RPMI7951 (cell line): ENCODE results near the gene TEC. TPM values are rescaled to one million over a fixed set of nuclear protein-coding genes. Genes with fewer than 3 reads are reported as not detected.

Experiments used
- DNase-seq: peaks from one replicate; pipeline ENCODE4 v3.0.0-alpha.2; 2012; ENCODE audit warnings: low read depth
- total RNA-seq: library from RNA; depleted of rRNA; stranded (reverse); fragments of >200 nt; shearing (Covaris generic); gene quantifications from 2 replicates; pipeline ENCODE4 v1.2.3, GENCODE V29; 2014

TEC gene
- total RNA-seq, 1 experiment from 2014 or later, result 3.8 TPM

DNA sequence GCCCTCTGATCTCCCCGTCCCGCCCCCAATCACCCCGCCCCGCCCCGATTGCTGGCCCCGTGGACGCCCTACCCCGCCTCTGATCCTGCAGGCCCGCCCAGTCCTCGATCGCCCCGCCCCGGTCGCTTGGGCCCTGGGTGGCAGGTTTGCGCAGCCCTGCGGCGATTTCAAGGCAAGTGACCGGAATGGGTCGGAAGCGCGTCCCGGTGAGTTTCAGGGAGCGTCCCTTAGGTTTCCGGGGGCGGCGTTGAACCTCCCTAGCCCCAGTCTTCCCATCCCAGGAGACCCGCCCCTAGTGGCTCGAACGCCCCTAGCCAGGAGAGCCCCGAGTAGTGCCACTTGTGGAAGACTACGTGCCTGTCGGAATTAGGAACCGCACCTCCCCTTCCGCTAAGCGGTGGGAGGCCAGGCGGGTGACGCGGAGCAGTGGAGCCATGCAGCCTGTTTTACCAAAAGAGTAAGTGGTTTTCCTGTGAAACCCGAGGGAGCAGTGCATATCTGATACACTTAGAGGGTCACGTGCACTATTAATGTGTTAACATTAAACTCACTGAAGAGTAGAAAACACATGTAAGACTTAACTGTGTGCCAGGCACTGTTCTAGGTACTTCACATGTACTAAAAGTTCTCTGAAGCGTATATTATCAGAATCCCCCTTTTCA is 354 bp upstream of the TEC start:
- peak; percentile 89 for DNase-seq

- no peak for DNase-seq
Measured at GRCh38 chr4:48267574-48267973, 2.1 kb downstream of the TEC start.

DNA sequence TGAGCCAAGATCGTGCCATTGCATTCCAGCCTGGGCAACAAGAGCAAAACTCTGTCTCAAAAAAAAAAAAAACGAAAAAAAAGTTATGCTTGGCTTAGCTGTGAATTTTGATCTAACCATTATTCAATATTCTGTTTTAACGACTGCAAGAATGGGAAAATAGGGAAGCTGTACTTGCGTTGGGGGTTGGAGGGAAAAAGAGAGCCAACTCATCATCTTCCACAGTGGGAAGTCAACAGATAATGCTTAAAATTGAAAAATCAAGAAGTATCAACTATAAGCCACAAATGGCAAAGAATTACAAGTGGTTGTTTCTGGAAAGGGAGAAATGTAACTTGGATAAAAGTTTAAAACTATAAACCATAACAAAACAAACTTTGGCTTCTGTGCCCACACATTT is 2.9 kb downstream of the TEC start:
- DNase-seq, result no peak

DNA sequence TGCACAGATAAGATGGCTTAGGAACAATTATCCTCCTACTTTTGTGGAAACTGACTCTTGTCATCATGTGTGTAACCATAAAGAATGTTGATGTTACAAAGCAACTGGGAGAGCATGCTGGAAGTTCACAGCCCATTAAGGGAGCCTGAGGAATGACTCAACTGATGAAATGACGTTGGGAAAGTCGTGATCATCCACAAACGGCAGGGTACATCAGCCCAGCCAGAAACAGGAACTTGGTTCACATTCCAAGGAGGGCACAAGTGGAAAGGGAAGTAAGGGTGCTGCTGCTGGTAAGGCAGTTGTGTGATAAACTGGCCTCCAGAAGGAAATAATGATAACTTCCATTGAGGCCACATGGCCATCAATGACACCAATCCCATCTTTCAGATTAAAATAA is 6.7 kb downstream of the TEC start:
- peak; percentile 76 for DNase-seq

DNA sequence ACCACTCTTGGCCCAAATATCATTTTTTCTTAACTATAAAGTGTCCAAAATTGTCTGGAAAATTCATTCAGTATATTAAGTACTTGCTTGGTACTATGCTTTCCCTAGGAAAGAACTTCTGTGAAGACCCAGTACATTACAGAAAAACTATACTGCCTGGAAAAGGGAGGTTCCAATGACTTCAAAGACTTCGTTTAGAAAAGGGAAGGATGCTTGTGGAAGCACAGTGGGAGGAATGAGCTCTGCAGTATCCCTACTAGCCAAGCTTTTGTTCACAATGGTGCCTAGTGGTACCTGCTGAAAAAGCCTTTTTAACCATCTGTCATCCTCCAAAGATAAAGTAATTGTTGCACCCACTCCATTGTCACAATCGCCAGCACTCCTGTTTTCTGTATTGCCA is 7.2 kb downstream of the TEC start:
- no peak for DNase-seq

GRCh38 chr4:48261281-48261680 is 8.4 kb downstream of the TEC start:
- peak; percentile 33 for DNase-seq

DNA sequence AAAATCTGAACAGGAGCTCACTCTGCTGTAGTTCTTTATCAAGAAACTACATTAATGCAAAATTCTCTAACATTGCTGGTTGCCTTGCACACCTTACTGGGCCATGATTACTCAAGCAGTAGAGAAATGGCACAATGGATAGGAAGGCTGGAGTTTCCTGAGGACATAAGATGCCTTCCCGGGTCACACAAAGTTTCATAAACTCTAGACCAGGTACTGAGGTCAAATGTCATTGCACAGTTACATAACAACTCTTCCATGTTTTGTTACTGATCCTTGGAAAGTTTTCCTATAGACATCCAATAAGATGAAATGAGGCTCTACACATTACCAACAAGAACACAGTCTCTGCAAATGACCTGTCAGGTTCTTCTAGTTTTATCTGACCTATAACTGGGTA is 9.9 kb downstream of the TEC start:
- no peak for DNase-seq

- no peak for DNase-seq
Measured at GRCh38 chr4:48258845-48259397, 10.7 kb downstream of the TEC start.

GRCh38 chr4:48255959-48256342 is 13.7 kb downstream of the TEC start:
- DNase-seq, result no peak

- peak; percentile 51 for DNase-seq
Measured at GRCh38 chr4:48255072-48255958, 14.3 kb downstream of the TEC start.

DNA sequence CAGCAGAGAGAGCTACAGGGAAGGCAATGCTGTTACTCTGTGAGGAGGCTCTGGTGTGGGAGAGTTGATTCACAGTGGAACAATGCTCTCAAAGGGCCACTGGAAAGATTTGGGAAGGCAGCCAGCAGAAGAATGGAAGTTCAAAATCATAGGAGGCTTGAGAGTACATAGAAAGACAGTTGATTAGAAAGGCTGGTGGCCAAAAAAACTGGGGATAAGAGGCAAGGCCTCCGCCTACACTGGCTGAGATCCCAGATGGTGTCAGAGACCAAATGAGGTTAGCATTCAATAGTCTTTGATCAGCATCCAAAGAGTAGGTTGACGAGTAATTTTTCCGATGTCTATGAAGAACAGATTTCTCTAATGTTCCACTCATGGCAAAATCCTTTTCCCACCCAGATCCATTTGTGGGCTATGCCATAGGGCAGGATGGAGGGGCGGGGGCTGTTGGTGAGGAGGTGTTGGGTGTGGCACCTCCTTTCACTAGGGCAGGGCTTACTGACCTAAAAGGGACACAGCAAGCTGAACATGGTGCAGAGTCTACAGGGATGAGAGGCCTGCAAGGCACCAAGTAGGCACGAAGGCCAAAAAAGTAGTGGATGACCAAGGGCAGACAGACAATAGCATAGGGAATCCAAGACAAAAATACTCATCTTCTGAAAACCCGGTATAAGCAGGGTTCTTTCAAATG is 15.1 kb downstream of the TEC start:
- DNase-seq, result peak; percentile 94

- DNase-seq, result no peak
Measured at GRCh38 chr4:48252313-48252712, 17.3 kb downstream of the TEC start.

- DNase-seq, result no peak
Measured at GRCh38 chr4:48250980-48251379, 18.7 kb downstream of the TEC start.

- no peak for DNase-seq
Measured at GRCh38 chr4:48250343-48250742, 19.3 kb downstream of the TEC start.

DNA sequence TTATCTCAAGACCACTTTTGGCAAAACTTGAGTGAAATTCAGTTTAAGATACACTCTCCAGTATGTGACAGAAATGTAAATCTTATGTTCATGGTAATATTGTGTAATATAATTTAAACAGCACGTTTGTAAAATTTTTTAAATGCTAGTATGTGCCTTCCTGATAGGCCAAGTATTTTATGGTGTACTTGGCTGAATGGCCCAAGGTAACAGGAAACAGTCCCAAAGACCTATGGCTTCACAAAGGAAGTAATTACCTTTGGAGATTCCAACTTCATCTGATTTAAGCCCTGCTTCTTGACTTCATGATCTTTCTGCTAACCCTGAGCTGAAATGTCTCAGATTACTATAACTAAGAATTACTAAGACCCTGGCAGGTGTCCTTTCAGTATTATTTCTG is 20.3 kb downstream of the TEC start:
- no peak for DNase-seq

DNA sequence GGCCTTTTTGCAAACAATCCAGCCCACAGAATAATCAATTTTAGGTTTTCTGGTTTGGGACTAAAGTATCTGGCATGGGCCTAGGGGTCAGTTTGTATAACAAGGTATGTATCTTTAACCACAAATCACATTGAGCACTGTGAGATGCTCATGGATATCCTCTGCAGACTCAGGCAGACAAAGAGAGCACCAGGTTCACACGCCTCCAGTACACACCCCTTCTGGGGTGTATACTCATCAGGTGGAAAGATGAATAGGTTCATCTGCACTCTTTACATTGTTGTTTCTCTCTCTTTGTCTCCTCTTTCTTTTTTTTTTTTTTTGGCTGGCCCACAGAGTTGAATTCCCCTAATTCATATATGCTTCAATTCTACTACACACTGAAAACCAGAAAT is 21.1 kb downstream of the TEC start:
- DNase-seq, result no peak

DNA sequence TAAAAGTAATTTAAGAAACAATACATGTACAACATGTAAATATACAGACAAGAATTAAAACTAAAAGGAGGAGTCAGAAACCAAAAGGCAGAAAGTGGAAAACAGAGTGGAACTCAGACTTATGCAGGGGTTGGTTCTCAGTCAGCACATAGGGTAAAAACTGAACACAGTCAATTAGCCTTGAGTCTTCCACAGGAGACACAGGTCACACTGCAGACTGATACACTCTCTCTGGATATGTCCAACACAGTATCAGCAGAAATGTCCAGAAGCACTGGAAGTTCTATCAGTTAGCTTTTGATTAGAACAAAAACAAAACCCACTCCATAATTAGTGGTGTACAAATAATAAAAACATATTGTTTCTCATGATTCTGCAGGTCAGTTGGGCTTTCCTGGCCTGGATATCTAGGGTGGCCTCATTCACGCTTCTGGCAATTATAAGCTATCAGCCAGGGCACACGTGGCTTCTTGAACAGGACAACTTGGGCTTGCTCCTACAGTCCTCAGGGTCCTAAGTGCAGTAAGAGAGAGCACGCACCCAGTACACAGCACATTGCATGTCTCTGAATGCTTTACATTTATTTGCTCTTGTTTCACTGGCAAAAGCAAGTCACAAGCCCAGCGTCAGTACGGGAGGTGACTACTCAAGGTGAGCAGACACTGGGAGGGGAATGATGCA is 21.6 kb downstream of the TEC start:
- no peak for DNase-seq

DNA sequence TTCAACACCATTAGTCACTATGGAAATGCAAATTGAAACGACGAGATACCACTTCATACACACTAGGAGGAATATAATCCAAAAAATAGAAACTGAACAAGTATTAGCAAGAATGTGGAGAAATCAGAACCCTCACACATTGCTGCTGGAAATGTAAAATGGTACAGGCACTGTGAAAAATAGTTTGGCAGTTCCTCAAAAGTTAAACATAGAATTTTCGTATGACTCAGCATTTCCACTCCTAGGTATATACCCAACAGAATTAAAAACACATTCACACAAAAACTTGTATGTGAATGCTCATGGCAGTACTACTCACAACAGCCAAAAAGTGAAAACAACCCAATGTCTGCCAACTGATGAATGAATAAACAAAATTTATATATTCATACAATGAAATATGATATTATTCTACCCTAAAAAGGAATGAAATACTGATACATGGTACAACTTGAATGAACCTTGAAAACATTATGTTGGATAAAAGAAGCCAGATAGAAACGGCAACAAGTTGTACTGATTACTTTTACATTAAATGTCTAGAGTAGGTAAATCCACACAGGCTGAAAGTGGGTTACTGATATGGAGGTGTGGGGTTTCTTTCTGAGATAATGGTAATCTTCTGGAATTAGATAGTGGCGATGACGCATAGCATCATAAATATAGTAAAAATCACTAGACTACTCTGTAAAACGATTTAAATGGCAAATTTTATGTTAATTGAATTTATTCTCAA is 22.3 kb downstream of the TEC start:
- DNase-seq, result peak; percentile 66

DNA sequence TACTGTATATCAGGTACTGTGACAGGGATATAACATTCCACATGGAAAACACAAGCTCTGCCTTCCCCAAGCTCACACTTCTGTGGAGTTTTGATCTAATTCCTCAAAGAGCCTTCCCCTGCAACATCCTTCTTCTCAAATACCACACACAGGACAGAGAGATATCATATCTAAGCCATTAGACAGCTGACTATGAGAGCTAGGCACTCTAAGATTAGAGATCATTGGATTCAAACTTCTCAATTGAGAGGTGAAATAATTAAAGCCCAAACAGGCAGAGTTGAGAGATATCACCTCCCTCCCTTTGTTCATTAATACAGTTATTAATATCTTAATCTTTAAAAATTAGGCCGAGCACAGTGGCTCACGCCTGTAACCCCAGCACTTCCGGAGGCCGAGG is 25.0 kb downstream of the TEC start:
- no peak for DNase-seq

DNA sequence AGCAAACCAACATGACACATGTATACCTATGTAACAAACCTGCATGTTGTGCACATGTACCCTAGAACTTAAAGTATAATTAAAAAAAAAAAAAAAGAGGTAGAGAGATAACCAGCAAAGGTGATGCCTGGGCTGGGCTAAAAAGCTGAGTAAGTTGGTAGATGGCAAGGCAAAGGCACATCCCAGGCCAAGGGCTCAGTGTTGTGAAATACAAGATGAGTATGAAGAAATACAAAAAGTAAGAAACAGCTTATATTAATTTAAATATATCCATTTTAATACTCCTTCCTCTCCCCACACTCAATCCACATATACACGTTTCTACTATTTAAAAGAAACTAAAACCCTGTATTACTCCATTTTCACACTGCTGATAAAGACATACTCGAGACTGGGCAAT is 25.8 kb downstream of the TEC start:
- no peak for DNase-seq

GRCh38 chr4:48243429-48243828 is 26.2 kb downstream of the TEC start:
- DNase-seq, result no peak
